ENCODE data around the gene ZNF827. TPM values are rescaled to one million over a fixed set of nuclear protein-coding genes. Genes with fewer than 3 reads are reported as not detected.
"Not testable (repeated sequence)": the region's sequence is repeated elsewhere in the genome, so short reads cannot be mapped to it uniquely, and the experiment has no call there.

Gene ZNF827
- total RNA-seq, 1 donor from 2014 or later = 6.7 TPM

GRCh38 chr4:145866991-145867390, 71.6 kb downstream of the ZNF827 start:
- DNase-seq (ENCODE audit: low spot score) = no peak

- DNase-seq (ENCODE audit: low spot score) = no peak
Measured at GRCh38 chr4:145865274-145865941, 73.2 kb downstream of the ZNF827 start.

DNA sequence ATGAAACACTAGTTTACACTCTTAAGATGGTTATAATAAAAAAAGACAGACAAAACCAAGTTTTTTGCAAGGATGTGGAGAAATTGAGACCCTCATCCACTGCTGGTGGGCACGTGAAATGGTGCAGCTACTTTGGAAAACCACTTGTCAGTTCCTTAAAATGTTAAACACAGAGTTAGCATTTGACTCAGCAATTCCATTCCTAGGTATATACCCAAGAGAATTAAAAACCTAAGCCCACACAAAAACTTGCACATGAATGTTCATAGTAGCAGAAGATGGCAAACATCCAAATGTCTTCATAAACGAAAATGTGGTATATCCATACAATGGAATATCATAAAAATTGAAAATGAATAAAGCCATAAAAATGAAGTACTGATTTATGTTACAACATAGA, 75.4 kb downstream of the ZNF827 start:
- no peak for DNase-seq (ENCODE audit: low spot score)

DNA sequence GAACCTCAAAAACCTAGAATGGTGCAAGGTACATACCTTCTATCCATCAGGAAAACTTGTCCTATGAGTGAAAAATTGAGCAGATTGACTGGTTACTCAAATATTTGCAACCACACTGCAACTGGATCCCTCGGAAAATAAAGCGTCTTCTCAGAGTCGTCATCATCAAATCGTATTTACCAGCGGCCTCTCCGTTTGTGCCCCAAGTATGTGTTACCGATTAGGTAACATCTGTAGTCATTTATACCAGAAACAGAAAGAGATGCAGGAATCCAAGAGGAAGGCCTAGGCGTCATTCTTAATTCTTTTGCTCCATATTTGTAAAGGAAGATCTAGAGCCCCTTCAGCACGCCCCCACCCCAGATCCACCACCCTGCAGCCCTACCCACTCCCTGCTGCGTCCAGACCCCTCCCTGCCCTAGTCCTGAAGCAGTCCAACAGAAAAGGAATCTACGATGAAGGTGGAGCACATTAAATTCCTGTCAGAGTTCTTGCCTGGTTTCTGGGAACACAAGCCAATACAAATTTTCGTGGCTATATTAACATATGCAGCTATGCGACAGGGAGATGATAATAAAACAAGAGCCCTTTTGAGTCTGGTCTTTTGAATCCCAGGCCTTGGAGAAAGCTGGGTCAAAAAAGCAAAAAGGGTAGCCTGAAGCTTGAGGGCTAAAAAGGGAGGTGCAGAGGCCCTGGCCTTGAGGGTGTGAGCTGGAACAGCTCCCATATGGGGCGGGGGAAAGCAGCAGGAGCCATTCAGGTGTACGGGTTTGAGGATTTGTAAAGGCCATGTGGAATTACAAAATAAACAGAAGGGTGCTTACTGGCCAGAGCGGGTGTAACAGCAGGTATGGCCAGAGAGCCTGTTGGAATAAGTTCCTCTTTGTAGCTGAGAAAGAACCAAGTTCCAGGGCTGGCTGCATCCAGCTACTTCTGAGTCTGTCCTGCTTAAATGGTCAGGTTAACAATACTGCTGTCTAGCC, 77.0 kb downstream of the ZNF827 start:
- no peak for DNase-seq (ENCODE audit: low spot score)

DNA sequence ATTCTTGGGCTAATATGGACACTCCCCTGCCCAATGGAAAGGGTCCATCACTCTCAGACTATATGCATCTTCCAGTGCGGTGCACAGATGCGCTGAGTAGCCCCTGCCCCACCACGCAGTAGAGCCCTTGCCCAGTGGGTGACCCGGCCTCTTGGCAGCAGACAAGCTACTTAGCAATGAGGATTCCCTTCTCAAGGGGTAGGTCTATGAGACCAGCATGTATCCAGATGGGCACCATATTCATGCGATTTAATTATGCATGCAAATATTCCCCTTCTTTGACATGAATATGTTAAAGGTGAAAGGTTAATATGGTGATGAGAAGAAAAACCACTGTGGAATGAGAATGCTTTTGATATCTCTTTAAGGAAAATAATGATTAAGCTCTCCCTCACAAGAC, 77.7 kb downstream of the ZNF827 start:
- no peak for DNase-seq (ENCODE audit: low spot score)

DNA sequence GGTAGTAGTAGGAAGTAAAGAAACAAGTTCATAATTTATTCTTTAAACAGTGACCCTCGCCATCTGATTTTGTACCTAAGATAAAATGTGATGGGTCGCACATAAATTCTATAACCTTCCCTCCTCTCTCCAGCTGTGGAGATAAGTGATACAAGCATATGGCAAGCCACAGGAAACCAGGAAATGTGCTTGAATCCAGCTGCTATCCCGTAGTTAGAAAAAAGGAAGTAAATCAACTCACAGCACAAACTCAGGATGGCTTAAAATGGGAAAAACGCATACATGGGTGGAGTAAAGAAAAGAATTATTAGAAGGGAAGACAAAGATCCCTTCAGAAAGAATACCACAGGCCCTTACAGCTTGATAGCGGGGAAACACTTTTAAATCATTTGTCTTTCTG, 78.2 kb downstream of the ZNF827 start:
- no peak for DNase-seq (ENCODE audit: low spot score)

DNA sequence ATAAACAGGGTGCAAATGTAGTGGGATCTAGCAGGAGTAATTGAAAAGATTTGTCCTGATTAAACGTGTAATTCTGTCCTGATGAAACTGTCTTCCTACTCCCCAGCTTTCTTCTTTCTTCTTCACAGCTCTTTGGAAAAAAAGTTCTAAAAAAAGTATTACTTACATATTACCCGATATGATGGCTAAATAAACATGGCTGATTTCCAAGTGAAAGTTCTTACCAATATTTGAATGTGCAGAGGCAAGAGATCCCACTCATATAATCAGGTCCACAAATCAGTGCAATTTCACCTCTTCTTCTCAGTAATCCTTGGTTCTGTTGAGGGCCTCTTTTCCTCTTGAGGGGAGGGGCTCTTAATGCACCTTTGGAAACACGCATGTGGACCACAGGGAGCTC, 78.7 kb downstream of the ZNF827 start:
- DNase-seq (ENCODE audit: low spot score) = no peak

DNA sequence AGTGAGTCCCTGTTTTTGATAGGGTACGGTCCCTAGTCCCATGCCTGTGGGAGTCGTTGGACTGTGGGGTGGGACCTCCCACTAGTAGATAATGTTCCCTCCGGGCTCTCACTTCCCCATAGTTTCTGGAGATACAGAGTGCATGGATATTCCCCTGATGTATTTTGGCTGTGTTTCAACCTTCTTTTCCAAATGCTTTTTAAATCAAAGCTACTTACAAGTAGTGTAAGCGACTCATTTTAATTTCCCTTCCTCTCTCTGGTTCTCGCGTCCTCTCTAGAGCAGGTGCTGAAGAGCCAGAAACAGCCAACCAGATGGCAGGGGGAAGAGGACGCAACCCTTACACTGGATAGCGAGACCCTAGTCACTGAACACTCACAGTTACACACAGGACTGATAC, 79.2 kb downstream of the ZNF827 start:
- DNase-seq (ENCODE audit: low spot score) = no peak

DNA sequence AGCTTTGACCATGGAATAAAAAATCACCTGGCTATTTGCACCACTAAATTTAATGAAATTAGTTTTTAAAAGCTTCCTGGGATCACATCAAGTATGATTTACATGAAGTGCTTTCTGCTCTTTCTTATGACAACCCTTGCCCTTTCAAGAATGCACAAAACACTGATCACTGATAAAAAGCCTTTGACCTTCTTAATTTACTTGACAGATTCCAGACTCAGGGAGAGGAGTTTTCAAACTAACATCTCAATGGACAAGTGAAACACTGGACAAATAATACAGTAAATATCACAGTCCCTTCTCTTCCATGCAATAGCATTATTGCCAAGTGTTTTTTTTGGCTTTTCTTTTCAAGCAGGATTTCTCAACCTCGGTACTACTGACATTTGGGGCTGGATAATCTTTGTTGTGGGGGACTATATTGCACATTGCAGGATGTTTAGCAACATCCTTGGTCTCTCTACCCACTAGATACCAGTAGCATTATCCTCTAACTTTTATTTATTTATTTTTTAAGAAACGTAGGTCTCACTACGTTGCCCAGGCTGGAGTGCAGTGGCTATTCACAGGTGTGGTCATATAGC, 86.3 kb downstream of the ZNF827 start:
- no peak for DNase-seq (ENCODE audit: low spot score)

DNA sequence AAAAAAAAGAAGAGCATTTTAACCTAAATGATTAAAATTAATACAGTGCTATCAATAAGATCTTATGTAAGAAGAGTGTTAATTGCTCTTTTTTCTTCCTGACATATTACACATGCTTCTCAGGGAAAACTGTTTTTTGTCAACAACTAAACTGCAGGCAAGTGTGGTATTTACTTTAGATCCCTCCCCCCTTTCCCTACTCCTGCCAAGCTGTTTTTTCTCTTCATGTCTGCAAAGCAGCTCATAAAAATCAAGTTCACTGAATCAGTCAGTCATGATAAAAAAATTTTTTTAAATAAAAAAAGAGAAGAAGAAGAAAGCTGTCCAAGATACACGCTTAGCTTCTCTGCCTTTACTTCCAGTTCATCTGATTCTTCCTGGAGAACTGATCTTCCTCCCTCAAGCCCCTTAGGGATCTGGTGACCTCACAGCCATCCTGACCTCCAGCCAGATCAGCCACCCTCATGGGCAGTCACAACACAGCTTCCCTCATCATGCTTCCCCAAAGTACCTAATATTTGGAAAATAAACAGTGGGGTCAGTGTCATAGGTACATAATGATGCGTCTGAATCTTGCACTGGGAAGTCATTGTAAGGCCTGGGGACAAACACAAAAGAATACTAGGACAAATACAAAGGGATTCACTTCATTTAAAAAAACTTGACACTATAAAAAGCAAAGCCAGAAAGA, 87.0 kb downstream of the ZNF827 start:
- peak; percentile 63 for DNase-seq (ENCODE audit: low spot score)

DNA sequence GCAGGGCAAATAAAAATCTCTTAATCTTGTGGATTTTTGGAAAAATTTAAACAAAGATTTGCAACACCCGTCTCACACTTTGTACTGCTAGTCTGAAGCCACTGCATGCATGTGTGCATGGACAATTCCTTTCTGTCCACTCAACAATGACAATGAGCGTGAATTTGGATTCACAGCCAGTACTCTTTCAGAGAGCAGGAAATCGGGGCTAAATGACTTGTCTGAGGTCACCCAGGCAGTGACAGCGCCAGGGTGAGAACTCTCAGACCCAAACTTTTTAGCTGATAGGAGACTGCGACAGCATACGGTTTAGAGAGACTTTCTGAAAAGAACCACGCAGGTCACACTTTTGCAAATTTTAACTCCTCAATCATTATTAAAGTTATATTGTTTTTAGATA, 90.9 kb downstream of the ZNF827 start:
- DNase-seq (ENCODE audit: low spot score) = no peak

DNA sequence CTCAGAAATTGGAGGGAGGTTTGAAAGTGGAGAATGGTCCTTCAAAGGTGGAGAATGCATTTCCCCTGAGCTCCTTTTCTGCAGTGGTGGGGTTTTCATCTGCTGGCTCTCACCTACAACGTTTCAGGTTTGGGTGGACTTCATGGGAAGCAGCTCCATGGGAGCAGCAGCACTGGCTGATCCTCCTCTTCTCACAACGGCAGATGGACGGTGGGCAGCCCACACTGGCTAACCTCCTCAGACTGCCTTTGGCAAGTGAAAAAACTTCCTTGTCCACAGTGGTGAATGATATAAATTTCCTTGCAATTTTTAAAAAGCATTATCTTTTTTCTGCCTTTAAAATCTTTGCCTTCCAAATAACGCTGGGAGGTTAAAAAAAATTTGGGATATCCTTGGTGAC, 93.5 kb downstream of the ZNF827 start:
- no peak for DNase-seq (ENCODE audit: low spot score)

DNA sequence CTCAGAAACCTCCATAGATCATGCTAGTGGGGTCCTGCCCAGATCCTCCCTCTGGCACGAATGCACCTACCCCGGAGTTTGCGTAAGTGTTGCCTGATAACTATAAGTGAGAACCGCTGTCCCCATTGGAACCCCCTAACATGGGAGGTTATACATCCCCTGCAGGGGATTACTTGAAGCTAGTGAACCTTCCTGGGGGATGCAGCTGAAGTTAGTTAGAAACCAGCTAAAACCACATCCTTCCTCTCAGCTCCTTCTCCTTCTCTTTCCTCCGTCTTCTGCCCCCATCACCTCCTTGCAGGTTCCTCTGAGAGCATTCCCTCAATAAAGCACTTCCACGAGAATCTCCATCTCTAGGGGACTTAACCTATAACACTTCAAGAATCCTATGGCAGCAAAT, 95.0 kb downstream of the ZNF827 start:
- DNase-seq (ENCODE audit: low spot score) = no peak

- no peak for DNase-seq (ENCODE audit: low spot score)
Measured at GRCh38 chr4:145843148-145843547, 95.5 kb downstream of the ZNF827 start.

DNA sequence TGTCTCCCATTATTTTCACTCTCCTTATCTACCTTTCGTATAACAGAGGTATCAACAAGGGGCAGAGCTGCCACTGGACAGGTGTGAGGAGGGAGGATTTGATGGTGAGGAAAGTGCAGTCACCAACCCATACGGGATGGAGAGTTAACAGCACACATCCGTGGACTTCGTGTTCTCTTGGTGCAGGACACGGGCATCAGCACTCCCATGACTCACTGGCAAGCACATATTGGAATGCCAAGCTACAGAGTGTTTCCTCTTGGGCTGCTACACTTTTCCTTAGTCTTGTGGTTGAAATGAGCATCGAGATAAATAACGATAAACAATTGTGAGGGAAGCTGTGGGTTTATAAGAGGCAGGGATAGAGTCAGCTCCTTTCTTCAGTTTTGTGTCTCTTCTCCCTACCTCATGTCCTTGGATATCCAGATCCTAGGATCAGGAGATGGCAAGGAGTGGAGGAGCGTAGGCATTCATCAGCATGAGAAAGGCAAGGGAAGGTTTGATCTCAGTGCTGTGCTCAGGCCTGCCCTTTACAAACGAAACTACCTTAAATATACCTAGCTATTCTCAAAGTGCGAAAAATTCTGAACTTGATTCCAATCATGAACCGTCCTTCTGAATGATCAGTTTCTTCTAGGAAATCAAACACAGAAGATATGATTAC, 96.3 kb downstream of the ZNF827 start:
- DNase-seq (ENCODE audit: low spot score) = no peak

GRCh38 chr4:145840801-145841200, 97.8 kb downstream of the ZNF827 start:
- no peak for DNase-seq (ENCODE audit: low spot score)

DNA sequence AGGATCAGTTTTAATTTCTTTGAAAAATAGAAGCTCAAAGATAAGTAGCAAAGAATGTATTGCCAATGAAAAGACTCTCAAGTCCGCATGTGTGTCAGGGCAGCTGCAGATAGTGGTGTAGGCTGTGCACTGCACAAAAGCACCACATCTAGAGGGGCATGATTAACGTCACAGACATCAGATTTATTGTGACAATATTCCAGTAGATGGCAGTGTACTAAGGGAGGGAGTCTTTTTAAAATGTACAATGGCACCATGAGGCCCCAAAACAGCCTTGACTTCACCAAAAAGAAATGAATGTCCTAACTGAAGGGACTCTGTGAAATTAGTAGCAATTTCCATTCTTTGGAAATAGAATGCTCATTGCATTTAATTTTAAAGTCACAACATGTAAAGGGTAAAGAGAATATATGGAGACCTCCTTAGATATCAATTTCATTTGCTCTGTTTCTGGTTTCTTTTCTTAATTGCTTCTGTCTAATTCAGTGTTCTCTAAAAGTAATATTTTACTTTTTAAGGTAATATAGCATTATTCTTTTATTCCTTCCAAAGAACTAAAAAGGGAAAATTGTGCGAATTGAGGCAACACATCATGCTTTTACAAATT, 98.4 kb downstream of the ZNF827 start:
- DNase-seq (ENCODE audit: low spot score) = no peak

DNA sequence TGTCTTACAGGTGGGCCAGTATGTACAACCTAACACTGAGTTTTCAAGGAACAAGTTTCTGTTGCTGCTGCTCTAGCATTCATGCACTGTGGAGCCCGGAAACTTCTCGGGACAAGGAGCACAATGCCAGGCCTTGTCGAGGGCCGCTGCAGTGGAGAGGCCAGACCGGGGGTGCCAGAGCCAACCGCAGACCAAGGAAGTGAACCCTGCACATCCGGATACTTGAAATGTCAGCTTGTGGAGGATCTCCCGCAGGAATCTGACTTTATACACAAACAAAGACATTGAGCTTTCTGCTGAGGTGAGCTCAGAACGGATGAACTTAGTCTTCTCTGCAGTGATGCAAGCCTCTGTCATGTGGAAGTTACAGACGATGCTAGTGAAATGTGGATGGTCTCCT, 99.5 kb downstream of the ZNF827 start:
- no peak for DNase-seq (ENCODE audit: low spot score)

GRCh38 chr4:145832384-145832783, 106.2 kb downstream of the ZNF827 start:
- DNase-seq (ENCODE audit: low spot score) = not testable (repeated sequence)

DNA sequence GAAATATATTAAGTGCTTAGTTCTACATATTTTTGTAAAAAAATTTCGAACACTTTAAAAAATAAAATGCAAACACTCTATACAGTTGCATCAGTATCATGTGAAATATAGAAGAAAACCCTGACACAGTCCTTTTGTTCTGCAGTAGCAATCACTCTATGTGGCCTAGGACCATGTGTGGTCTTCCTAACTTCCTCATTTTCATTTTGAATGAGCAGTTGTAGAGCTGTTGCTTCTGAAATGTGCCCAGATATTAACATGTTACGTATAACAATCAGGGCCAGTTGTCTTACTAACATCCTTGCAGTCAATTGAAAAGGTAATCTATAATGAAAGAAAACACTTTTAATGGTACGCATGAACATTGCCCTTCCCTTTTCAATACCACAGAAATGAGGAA, 107.9 kb downstream of the ZNF827 start:
- DNase-seq (ENCODE audit: low spot score) = no peak
